ENCODE measurements around the gene TMUB1. TPM values are rescaled to one million over a fixed set of nuclear protein-coding genes. Genes with fewer than 3 reads are reported as not detected.
A peak's percentile ranks its signal among the peaks of the same experiment; 100 is the strongest.

Gene TMUB1
- total RNA-seq, 1 donor from 2014 or later = 40.8 TPM

GRCh38 chr7:151123822-151124464, 40.6 kb upstream of the TMUB1 start:
- Mint-ChIP-seq H3K4me3 (ENCODE audit: unreplicated experiment) (no peak overlapping the region), H3K27ac (ENCODE audit: unreplicated experiment) (no peak overlapping the region), H3K27me3 (ENCODE audit: unreplicated experiment) (peaks cover 26% of the 10 kb centered on the region), H3K9me3 (ENCODE audit: unreplicated experiment) (no peaks in the 10 kb centered on the region), H3K4me1 (ENCODE audit: unreplicated experiment) (peaks cover 25% of the 10 kb centered on the region), H3K36me3 (ENCODE audit: low read depth, unreplicated experiment) (peaks cover 53% of the 10 kb centered on the region)
- peak; percentile 95 for TF ChIP-seq CTCF (IDR thresholded peaks at IDR 0.05; ENCODE audit: unreplicated experiment)
- peak; percentile 89 for DNase-seq (ENCODE audit: low spot score)

DNA sequence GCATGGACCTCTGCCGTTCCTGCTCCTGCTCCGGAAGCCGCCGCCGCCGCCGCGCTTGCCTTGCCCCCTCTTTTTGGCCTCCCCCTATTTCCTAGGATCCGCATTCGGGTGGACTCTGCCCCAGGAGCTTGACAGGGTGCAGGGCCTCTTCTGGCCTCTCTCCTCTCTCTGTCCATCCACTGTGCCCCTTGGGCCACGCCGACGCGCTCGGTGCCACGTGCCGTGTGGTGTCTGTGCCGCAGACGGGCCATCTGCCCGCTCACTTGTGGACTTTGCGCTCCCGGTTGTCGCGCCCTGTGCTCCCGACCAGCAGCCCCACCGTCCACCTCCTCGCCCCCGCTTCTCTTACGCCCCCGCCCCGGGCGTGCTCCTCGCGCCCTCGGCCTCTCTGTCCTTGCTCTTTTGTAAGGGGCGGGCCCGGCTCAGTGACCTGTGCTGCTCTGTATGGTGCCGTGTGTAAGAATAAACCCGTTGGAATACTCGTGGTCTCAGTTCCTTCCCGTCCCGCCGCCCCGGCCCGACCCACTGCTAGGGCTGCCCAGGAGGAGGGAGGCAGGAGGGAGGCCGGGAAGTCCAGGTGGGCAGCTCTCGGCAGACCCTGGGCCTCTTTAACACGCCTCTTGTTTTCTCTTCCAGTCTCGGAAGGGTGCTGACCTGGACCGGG, 40.0 kb upstream of the TMUB1 start:
- no peak overlapping the region for H3K4me3 Mint-ChIP-seq (ENCODE audit: unreplicated experiment)
- H3K9me3 Mint-ChIP-seq (ENCODE audit: unreplicated experiment) = no peaks in the 10 kb centered on the region
- no peak overlapping the region for H3K27ac Mint-ChIP-seq (ENCODE audit: unreplicated experiment)
- H3K36me3 Mint-ChIP-seq (ENCODE audit: low read depth, unreplicated experiment) = peaks cover 56% of the 10 kb centered on the region
- no peak for DNase-seq (ENCODE audit: low spot score)
- TF ChIP-seq CTCF (IDR thresholded peaks at IDR 0.05; ENCODE audit: unreplicated experiment) = no peak
- peaks cover 25% of the 10 kb centered on the region for H3K4me1 Mint-ChIP-seq (ENCODE audit: unreplicated experiment)
- H3K27me3 Mint-ChIP-seq (ENCODE audit: unreplicated experiment) = peaks cover 24% of the 10 kb centered on the region

DNA sequence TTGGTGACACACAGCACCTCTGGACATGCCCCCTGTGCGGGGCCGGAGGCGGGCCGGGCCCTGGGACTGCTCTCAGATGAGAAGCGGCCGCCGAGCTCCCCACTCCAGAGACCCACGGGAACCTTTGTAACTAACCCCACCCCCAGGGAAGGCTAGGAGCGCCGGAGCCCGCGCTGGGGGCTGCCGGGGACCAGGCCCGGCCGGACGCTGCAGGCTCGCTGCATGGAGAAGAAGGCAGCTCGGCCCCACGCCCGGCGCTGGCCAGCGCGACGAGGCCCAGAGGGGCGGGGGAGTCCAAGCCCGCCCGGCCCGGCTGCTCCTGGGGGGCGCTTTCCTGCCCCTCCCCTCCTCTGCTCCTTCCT, 39.5 kb upstream of the TMUB1 start:
- H3K4me3 Mint-ChIP-seq (ENCODE audit: unreplicated experiment) = no peak overlapping the region
- H3K27me3 Mint-ChIP-seq (ENCODE audit: unreplicated experiment) = peaks cover 22% of the 10 kb centered on the region
- no peaks in the 10 kb centered on the region for H3K9me3 Mint-ChIP-seq (ENCODE audit: unreplicated experiment)
- H3K4me1 Mint-ChIP-seq (ENCODE audit: unreplicated experiment) = peaks cover 22% of the 10 kb centered on the region
- H3K36me3 Mint-ChIP-seq (ENCODE audit: low read depth, unreplicated experiment) = peaks cover 57% of the 10 kb centered on the region
- DNase-seq (ENCODE audit: low spot score) = no peak
- H3K27ac Mint-ChIP-seq (ENCODE audit: unreplicated experiment) = no peak overlapping the region
- no peak for TF ChIP-seq CTCF (IDR thresholded peaks at IDR 0.05; ENCODE audit: unreplicated experiment)

GRCh38 chr7:151122276-151122675, 39.0 kb upstream of the TMUB1 start:
- H3K27me3 Mint-ChIP-seq (ENCODE audit: unreplicated experiment) = peaks cover 25% of the 10 kb centered on the region
- H3K9me3 Mint-ChIP-seq (ENCODE audit: unreplicated experiment) = no peaks in the 10 kb centered on the region
- H3K4me1 Mint-ChIP-seq (ENCODE audit: unreplicated experiment) = peaks cover 18% of the 10 kb centered on the region
- no peak for DNase-seq (ENCODE audit: low spot score)
- H3K4me3 Mint-ChIP-seq (ENCODE audit: unreplicated experiment) = no peak overlapping the region
- peaks cover 53% of the 10 kb centered on the region for H3K36me3 Mint-ChIP-seq (ENCODE audit: low read depth, unreplicated experiment)
- no peak overlapping the region for H3K27ac Mint-ChIP-seq (ENCODE audit: unreplicated experiment)
- TF ChIP-seq CTCF (IDR thresholded peaks at IDR 0.05; ENCODE audit: unreplicated experiment) = no peak

Measured in endothelial cell (in vitro differentiated cells).